Choroid plexus epithelial cell (primary cell): ENCODE data around the gene NCLN.

ENCODE experiments used
- DNase-seq: peaks from one replicate; pipeline ENCODE4 v3.0.0-alpha.2; 2010; ENCODE audit warnings: low read depth
- H3K4me3 ChIP-seq: 2 replicates; pipeline ENCODE4 v1.5.1; 2011; ENCODE audit warnings: low read depth, mild to moderate bottlenecking, control low read depth, low read length, moderate library complexity
- TF ChIP-seq, protein P1 (sequence below): conservative IDR thresholded peaks from 2 replicates; pipeline ENCODE4 v1.5.1; 2011; ENCODE audit warnings: low read depth, mild to moderate bottlenecking, control low read depth, inconsistent platforms, low read length, moderate library complexity

NCLN gene

DNA sequence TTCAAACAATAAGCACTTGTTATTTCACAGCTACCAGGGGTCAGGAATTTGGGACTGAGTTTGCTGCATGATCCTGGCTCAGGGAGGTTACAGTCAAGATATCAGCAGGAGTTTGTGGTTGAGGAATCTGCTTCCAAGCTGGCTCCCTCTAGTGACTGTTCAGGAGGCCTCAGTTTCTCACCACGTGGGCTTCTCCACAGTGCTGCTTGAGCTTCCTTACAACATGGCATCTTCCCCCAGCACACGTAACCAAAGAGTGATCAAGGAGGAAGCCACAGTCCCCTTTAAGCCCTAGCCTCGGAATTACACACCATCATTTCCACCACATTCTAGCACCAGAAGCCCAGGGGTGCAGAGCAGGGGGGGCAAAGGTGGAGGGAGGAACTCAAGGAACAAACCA lies 67.5 kb downstream of the NCLN start:
- TF ChIP-seq, protein P1, sequence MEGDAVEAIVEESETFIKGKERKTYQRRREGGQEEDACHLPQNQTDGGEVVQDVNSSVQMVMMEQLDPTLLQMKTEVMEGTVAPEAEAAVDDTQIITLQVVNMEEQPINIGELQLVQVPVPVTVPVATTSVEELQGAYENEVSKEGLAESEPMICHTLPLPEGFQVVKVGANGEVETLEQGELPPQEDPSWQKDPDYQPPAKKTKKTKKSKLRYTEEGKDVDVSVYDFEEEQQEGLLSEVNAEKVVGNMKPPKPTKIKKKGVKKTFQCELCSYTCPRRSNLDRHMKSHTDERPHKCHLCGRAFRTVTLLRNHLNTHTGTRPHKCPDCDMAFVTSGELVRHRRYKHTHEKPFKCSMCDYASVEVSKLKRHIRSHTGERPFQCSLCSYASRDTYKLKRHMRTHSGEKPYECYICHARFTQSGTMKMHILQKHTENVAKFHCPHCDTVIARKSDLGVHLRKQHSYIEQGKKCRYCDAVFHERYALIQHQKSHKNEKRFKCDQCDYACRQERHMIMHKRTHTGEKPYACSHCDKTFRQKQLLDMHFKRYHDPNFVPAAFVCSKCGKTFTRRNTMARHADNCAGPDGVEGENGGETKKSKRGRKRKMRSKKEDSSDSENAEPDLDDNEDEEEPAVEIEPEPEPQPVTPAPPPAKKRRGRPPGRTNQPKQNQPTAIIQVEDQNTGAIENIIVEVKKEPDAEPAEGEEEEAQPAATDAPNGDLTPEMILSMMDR: peak; percentile 5
- peak; percentile 29 for DNase-seq
- H3K4me3 ChIP-seq: no peak overlapping the region

DNA sequence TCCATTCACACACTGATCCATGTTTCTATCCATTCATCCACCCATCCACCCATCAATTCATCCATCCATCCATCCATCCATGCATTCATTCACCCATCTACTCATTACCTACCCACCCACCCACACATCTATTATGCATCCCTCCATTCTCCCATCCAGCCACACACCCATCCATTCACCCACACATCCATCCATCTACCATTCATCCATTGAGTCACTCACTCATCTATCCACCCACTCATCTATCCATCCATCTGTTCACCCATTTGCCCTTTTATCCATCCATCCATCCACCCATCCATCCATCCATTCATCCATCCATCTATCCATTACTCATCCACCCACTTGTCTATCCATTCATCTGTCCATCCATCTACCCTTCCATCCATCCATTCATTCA lies 68.8 kb downstream of the NCLN start:
- DNase-seq: no peak
- TF ChIP-seq, protein P1: no peak
- H3K4me3 ChIP-seq: no peak overlapping the region

DNA sequence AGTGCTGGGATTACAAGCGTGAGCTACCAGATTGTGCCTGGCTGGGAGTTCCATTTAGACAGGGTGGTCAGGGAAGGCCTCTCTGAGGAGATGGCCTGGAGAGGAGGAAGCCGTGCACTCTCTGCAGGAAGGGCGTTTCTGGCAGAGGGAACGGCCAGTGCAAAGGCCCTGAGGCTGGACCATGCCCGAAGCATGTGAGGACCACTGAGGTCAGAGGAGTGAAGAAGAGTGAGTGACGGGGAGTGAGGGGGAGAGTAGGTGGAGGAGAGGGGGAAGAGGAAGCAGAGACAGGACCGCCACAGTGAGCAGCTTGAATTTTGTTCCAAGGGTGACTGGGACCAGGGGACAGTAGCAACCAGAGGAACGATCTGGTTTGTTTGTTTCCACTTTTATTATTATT lies 71.3 kb downstream of the NCLN start:
- DNase-seq: no peak
- H3K4me3 ChIP-seq: no peak overlapping the region
- TF ChIP-seq, protein P1: no peak
